ENCODE results near the gene ZNF28.
"Not testable (repeated sequence)": the region's sequence is repeated elsewhere in the genome, so short reads cannot be mapped to it uniquely, and the experiment has no call there.

Gene ZNF28

GRCh38 chr19:52778811-52779210 is 42.6 kb downstream of the ZNF28 start:
- no peak for DNase-seq

DNA sequence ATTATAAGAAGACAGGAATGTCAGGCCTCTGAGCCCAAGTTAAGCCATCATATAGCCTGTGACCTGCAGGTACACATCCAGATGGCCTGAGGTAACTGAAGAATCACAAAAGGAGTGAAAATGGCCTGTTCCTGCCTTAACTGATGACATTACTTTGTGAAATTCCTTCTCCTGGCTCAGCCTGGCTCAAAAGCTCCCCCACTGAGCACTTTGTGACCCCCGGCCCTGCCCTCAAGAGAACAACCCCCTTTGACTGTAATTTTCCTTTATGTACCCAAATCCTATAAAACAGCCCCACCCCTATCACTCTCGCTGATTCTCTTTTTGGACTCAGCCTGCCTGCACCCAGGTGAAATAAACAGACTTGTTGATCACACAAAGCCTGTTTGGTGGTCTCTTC is 65.0 kb downstream of the ZNF28 start:
- not testable (repeated sequence) for DNase-seq

DNA sequence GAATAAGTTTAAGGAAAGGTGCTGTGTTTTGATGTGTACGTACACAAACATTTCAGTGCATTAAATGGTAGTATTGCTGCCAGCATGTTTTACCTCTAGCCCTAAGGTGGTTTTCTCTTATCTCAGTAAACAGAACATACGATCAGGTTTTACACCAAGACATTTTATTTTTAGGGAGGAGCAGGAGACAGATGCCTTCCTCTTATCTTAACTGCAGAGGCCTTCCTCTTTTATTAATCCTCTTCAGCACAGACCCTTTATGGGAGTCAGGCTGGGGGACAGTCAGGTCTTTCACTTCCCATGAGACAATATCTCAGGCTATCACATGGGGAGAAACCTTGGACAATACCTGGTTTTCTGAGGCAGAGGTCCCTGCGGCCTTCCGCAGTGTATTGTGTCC is 71.7 kb downstream of the ZNF28 start:
- DNase-seq: no peak

GRCh38 chr19:52748336-52748950 is 73.0 kb downstream of the ZNF28 start:
- peak in 1 of 14 donors; percentile 1 for DNase-seq
